ENCODE measurements around the gene DNAH1. TPM values are rescaled to one million over a fixed set of nuclear protein-coding genes. Genes with fewer than 3 reads are reported as not detected.

Gene DNAH1
- total and polyA plus RNA-seq, 2 of the 4 experiments (the other 2 are of a cell fraction) = 2.0 to 4.0 TPM

DNA sequence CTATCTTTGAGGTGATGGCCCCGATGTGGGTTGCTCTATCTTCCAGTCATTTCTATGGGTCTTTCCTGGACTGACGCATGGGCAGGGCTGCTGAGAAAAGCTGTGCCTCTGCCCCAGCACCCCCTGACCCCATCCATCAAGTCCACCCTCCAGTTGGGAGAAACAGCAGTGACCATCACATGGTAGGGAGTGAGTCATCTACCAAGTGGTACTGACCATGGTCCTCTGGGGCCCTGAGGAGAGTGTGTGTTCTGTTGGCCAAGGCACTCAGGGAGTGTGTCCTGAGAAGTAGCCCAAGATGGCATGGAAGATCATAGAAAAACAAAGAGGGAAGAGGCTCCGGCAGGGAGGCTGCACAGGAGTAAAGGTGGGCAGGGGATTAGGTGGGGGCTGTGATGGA, 1.6 kb upstream of the DNAH1 start:
- dilution Hi-C loops (cut with HindIII; ENCODE audit: low sequenced_read_pairs, unreplicated experiment) = no loop called here
- Histone ChIP-seq H3K4me2 (ENCODE audit: low read depth, low read length) (no peak overlapping the region), H3K9me1 (ENCODE audit: insufficient read depth, low read length) (peaks cover 12% of the 10 kb centered on the region), H3K56ac (ENCODE audit: extremely low read depth, insufficient read depth, low read length) (no peak overlapping the region), H2BK5ac (ENCODE audit: low read depth, low read length, poor library complexity, severe bottlenecking) (no peak overlapping the region), H2AK9ac (replicated peaks; ENCODE audit: low read depth, low read length, poor library complexity) (peak overlapping the region; percentile 79), H3K14ac (replicated peaks; ENCODE audit: low read depth, low read length) (no peak overlapping the region), H3K4me1 (ENCODE audit: control insufficient read depth, insufficient read depth, low read length) (peaks cover 12% of the 10 kb centered on the region), H2BK15ac (ENCODE audit: low read depth, low read length) (no peak overlapping the region), H3K9ac (ENCODE audit: low read depth, low read length) (no peak overlapping the region), H3K27ac (ENCODE audit: insufficient read depth, low read length) (no peak overlapping the region), H2BK120ac (ENCODE audit: low read depth, low read length) (no peak overlapping the region), H3K18ac (ENCODE audit: low read depth, low read length) (no peak overlapping the region), H4K8ac (ENCODE audit: low read depth in 2 of 2, low read length in 2 of 2) (no peak overlapping the region), H3K27me3 (ENCODE audit: control insufficient read depth, insufficient read depth, low read length) (no peaks in the 10 kb centered on the region), H4K20me1 (ENCODE audit: insufficient read depth, low read length) (no peaks in the 10 kb centered on the region), H2BK20ac (ENCODE audit: low read depth, low read length) (no peak overlapping the region), H4K5ac (ENCODE audit: low read depth, low read length) (no peak overlapping the region), H2AK5ac (ENCODE audit: low read depth, low read length) (no peak overlapping the region), H3K4ac (ENCODE audit: low read depth, low read length) (no peak overlapping the region), H3K79me1 (ENCODE audit: low read depth in 1 of 2, low read length in 2 of 2) (no peaks in the 10 kb centered on the region; a peak in 1 of 4 replicates), H3K23ac (ENCODE audit: low read depth, low read length) (no peak overlapping the region), H4K91ac (ENCODE audit: insufficient read depth, low read depth, low read length) (no peak overlapping the region), H2AFZ (replicated peaks; ENCODE audit: low read length, poor library complexity) (no peak overlapping the region), H3K4me3 (ENCODE audit: insufficient read depth, low read depth, low read length) (no peak overlapping the region), H3K9me3 (ENCODE audit: control insufficient read depth, insufficient read depth, low read length) (no peaks in the 10 kb centered on the region), H3K36me3 (ENCODE audit: control insufficient read depth, insufficient read depth, low read length) (peaks cover 3% of the 10 kb centered on the region; the same call in 1 of the 2 replicates)
- ATAC-seq (ENCODE audit: low read depth) (no peak), DNase-seq (no peak)
- ChIA-PET POLR2A (ENCODE audit: unreplicated experiment) (no interaction called here), CTCF (interaction anchor here (1.1 kb wide), 1 partner anchor 25 kb away, joined by 3 read pairs; no protein-coding TSS in a partner anchor)
- no TSS peak for BruUV-seq (replicated peaks)
- TF ChIP-seq NFE2L2 (IDR thresholded peaks at IDR 0.05; ENCODE audit: low read depth, low read length) (no peak), RCOR1 (IDR thresholded peaks at IDR 0.05; ENCODE audit: insufficient replicate concordance, low read length) (no peak), CHD1 (IDR thresholded peaks at IDR 0.05; ENCODE audit: low read depth, low read length) (no peak), POLR2A (IDR thresholded peaks at IDR 0.05; ENCODE audit: low read depth, low read length) (no peak), FOS (IDR thresholded peaks at IDR 0.05; ENCODE audit: low read depth, low read length) (peak; percentile 13; the same call in 1 of the 2 replicates), BHLHE40 (IDR thresholded peaks at IDR 0.05; ENCODE audit: low read depth, low read length) (no peak), RAD21 (IDR thresholded peaks at IDR 0.05; ENCODE audit: low read length) (no peak)
- TF ChIP-seq, protein P1, sequence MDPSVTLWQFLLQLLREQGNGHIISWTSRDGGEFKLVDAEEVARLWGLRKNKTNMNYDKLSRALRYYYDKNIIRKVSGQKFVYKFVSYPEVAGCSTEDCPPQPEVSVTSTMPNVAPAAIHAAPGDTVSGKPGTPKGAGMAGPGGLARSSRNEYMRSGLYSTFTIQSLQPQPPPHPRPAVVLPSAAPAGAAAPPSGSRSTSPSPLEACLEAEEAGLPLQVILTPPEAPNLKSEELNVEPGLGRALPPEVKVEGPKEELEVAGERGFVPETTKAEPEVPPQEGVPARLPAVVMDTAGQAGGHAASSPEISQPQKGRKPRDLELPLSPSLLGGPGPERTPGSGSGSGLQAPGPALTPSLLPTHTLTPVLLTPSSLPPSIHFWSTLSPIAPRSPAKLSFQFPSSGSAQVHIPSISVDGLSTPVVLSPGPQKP (IDR thresholded peaks at IDR 0.05; ENCODE audit: borderline replicate concordance, low read depth, low read length) = no peak
- TF ChIP-seq, protein P2, sequence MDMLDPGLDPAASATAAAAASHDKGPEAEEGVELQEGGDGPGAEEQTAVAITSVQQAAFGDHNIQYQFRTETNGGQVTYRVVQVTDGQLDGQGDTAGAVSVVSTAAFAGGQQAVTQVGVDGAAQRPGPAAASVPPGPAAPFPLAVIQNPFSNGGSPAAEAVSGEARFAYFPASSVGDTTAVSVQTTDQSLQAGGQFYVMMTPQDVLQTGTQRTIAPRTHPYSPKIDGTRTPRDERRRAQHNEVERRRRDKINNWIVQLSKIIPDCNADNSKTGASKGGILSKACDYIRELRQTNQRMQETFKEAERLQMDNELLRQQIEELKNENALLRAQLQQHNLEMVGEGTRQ (IDR thresholded peaks at IDR 0.05; ENCODE audit: low read depth, low read length) = 0 out of 2 replicates have a peak, but pooled peaks have one; percentile 31
- no CpG with 5 or more reads among the region's 3 CpGs for WGBS, 2 experiments (ENCODE audit: extremely low coverage in 2 of 2, insufficient read length in 1 of 2)
- intact Hi-C loops (cut with micrococcal nuclease) = no loop called here
- in situ Hi-C loops (cut with MboI; ENCODE audit: low sequenced_read_pairs) = no loop called here
